Aorta (tissue), 5 donors: ENCODE measurements around the gene PTPN22. TPM values are rescaled to one million over a fixed set of nuclear protein-coding genes. Genes with fewer than 3 reads are reported as not detected.
A peak's percentile ranks its signal among the peaks of the same experiment; 100 is the strongest.

Experiments used
- ATAC-seq: fragments of 200-7000 bp; cut with Tn5 transposase; one replicate; pipeline ENCODE4 v1.9.1; 2022; ENCODE audit warnings: moderate library complexity; ENCODE audit not compliant: low FRiP score
- DNase-seq, 2 donors: peaks; one replicate each; pipeline ENCODE4 v3.0.0-alpha.2; 2020
- H3K27ac ChIP-seq, 2 donors: one replicate each; pipeline ENCODE4 v1.5.1; 2013; ENCODE audit warnings: low read length in 2 of 2, mild to moderate bottlenecking in 2 of 2, moderate library complexity in 2 of 2, control low read depth in 1 of 2, inconsistent platforms in 1 of 2, low read depth in 1 of 2
- H3K27me3 ChIP-seq, 2 donors: one replicate each; pipeline ENCODE4 v1.6.1; 2013; ENCODE audit warnings: control low read depth in 1 of 2, low read length in 1 of 2, mild to moderate bottlenecking in 1 of 2, moderate library complexity in 1 of 2; ENCODE audit not compliant: insufficient read depth in 2 of 2, control insufficient read depth in 1 of 2
- H3K36me3 ChIP-seq, 2 donors: one replicate each; pipeline ENCODE4 v1.6.1; 2013; ENCODE audit warnings: control low read depth in 1 of 2, low read length in 1 of 2, mild to moderate bottlenecking in 1 of 2; ENCODE audit not compliant: insufficient read depth in 2 of 2, control insufficient read depth in 1 of 2
- H3K4me1 ChIP-seq, 2 donors: one replicate each; pipeline ENCODE4 v1.6.1; 2013; ENCODE audit warnings: low read length in 2 of 2, control low read depth in 1 of 2, mild to moderate bottlenecking in 1 of 2, moderate library complexity in 1 of 2; ENCODE audit not compliant: insufficient read depth in 2 of 2, control insufficient read depth in 1 of 2
- H3K4me3 ChIP-seq, 2 donors: one replicate each; pipeline ENCODE4 v1.5.1; 2013; ENCODE audit warnings: low read length in 2 of 2, control low read depth in 1 of 2, mild to moderate bottlenecking in 1 of 2
- H3K9me3 ChIP-seq: one replicate; pipeline ENCODE4 v1.6.1; 2013; ENCODE audit warnings: mild to moderate bottlenecking, low read length; ENCODE audit not compliant: control insufficient read depth
- WGBS, 2 donors: extraction: QIAGEN DNeasy Blood & Tissue Kit; methylation state at CpG; one replicate each; pipeline ENCODE4 v1.1.7; 2013; 5-methylcytosine and 5-hydroxymethylcytosine counted together
- intact Hi-C, 2 donors: fragments of 100-400 bp; cut with DNase I; formaldehyde crosslinking; loops; one replicate each; pipeline versions ENCODE4 v1.14.2 to v1.15.0; 2022
- polyA plus RNA-seq, 2 donors: library from polyadenylated mRNA; stranded (reverse); fragments of 200-250 nt; gene quantifications; one replicate each; pipeline ENCODE4 v1.2.3, GENCODE V29; 2013
- total RNA-seq, 2 donors: library from RNA; stranded (reverse); fragmentation: NEBNext Ultra II Directional; extraction: Animal tissue kit (Norgen Biotek cat#: 25700); gene quantifications; one replicate each; pipeline ENCODE4 v1.2.1, GENCODE V29; 2021
- donor health status: healthy with polysubstance abuse.
- donor health status: Bipolar disorder and iron deficiency.
- donor health status: DM: no; HTN: no; CAD: no.
- donor health status: DM: no; HTN: no; CAD: no.
- donor health status: DM: yes; HTN: yes; CAD: no.

PTPN22 gene
- total and polyA plus RNA-seq, 4 donors = 0.50 to 6.7 (median 2.6) TPM

GRCh38 chr1:113812661-113813135 is 58.8 kb downstream of the PTPN22 start:
- H3K4me3 ChIP-seq = peak overlapping the region; percentile 30 to 61
- ATAC-seq (no peak), DNase-seq (no peak)
- no peaks in the 10 kb centered on the region for H3K36me3 ChIP-seq
- WGBS, 2 donors = 20% methylated on average over 13 of the region's 13 CpGs
- H3K27ac ChIP-seq = peak overlapping the region in 1 of 2 donors; percentile 58
- H3K4me1 ChIP-seq = peaks cover 0 to 1% of the 10 kb centered on the region in 2 donors
- H3K9me3 ChIP-seq = no peaks in the 10 kb centered on the region
- no peaks in the 10 kb centered on the region for H3K27me3 ChIP-seq
- intact Hi-C loops = loop anchor here in 1 of 2 donors (5.0 kb wide), 1 partner anchor 50 kb away; no protein-coding TSS in a partner anchor

- DNase-seq = peak; percentile 99
- 0% methylated on average over 72 to 82 of the region's 82 CpGs for WGBS, 2 donors
- H3K9me3 ChIP-seq = no peaks in the 10 kb centered on the region
- peak within 1 kb of the TSS; percentile 34 to 61 for H3K27ac ChIP-seq
- peak within 1 kb of the TSS; percentile 61 to 84 for H3K4me3 ChIP-seq
- H3K36me3 ChIP-seq = no peaks in the 10 kb centered on the region
- peaks cover 0 to 1% of the 10 kb centered on the region in 2 donors for H3K4me1 ChIP-seq
- no peaks in the 10 kb centered on the region for H3K27me3 ChIP-seq
- ATAC-seq = peak; percentile 99
- intact Hi-C loops = loop anchor here in 1 of 2 donors (5.0 kb wide), 1 partner anchor 50 kb away; no protein-coding TSS in a partner anchor
These were observed 59.4 kb downstream of the PTPN22 start, which contains the start of gene RSBN1 for GRCh38 chr1:113811888-113812660. Gene RSBN1, minus strand, starts transcription at chr1:113812476. Its CDS starts 64 bp downstream, at chr1:113812412.

- DNase-seq (peak; percentile 53 to 88), ATAC-seq (peak; percentile 1)
- Histone ChIP-seq H3K9me3 (no peaks in the 10 kb centered on the region), H3K4me1 (peaks cover 0 to 1% of the 10 kb centered on the region in 2 donors), H3K27me3 (no peaks in the 10 kb centered on the region), H3K36me3 (no peaks in the 10 kb centered on the region), H3K27ac (peak overlapping the region; percentile 34 to 61), H3K4me3 (peak overlapping the region; percentile 31 to 84)
- intact Hi-C loops = loop anchor here in 1 of 2 donors (5.0 kb wide), 1 partner anchor 49 kb away; no protein-coding TSS in a partner anchor
- WGBS, 2 donors = 0% methylated on average over 29 of the region's 29 CpGs
These were observed 60.2 kb downstream of the PTPN22 start for GRCh38 chr1:113811156-113811887.

DNA sequence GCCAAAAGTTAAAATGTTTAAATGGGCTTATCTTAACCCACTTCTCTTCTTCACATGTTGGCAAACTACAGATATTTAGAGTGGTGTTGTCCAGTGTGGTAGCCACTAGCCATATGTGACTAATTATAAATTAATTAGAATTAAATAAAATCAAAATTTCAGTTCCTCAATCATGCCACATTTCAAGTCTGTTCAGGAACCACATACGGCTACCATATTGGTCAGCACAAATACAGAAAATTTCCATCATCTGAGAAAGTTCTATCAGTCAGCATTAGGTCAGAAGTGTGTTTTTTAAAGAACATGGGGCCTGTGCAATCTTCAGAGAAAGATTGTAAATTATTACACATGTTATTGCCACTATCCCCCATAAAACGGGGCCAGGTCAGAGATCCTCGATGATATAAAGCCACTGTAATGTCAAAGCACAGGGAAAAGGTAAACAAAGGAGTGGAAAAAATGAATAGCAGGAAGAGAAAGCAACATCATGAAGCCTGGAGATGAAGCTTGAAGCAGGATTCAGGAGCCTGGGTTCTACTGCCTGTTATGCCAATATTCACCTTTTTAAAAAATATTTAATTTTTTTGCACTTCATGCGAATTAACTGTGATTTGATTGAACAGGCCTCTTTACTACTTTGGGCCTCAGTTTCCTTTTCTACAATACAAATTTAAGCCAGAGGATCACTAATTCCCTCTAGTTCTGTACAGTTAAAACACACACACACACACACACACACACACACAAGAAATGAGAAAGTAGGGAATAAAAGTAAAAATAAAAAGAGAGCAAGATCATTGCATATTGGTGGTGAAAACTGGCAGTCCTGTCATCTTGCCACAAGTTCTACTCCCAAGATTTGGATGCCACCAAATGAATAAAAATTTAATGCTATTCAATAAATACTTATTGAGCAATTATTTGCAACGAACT is 61.6 kb downstream of the PTPN22 start:
- Histone ChIP-seq H3K27ac (no peak overlapping the region), H3K27me3 (no peaks in the 10 kb centered on the region), H3K4me3 (peak overlapping the region; percentile 28 to 84), H3K36me3 (no peaks in the 10 kb centered on the region), H3K4me1 (peaks cover 0 to 1% of the 10 kb centered on the region in 2 donors), H3K9me3 (no peaks in the 10 kb centered on the region)
- intact Hi-C loops = loop anchor here in 1 of 2 donors (5.0 kb wide), 1 partner anchor 48 kb away; no protein-coding TSS in a partner anchor
- 37 to 41% methylated on average over 5 of the region's 5 CpGs for WGBS, 2 donors
- no peak for ATAC-seq
- DNase-seq = no peak

GRCh38 chr1:113808450-113809195 is 62.9 kb downstream of the PTPN22 start:
- no peak overlapping the region for H3K4me3 ChIP-seq
- ATAC-seq = no peak
- H3K4me1 ChIP-seq = peaks cover 1 to 3% of the 10 kb centered on the region in 2 donors

DNA sequence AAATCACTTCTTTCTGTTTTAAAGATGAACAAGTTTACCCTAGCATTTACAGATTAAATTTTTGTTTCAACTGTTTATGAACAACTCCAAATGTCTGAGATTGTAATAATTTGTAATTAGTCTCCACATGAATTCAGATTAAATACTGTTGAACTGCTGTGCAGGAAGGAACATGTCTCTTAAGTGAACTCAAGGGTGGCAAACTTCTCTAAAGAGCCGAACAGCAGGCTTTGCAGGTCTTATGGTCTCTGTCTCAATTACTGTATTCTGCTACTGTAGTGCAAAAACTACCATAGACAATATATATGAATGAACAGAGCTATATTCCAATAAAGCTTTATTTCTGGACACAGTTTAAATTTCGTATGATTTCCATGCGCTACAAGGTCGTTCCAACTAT is 65.9 kb downstream of the PTPN22 start:
- H3K27ac ChIP-seq = no peak overlapping the region
- ATAC-seq = no peak

More at GRCh38 chr1:113808450-113809195, 62.9 kb downstream of the PTPN22 start:
- H3K27me3 ChIP-seq = no peaks in the 10 kb centered on the region
- no peak overlapping the region for H3K27ac ChIP-seq
- DNase-seq = no peak
- H3K36me3 ChIP-seq = no peaks in the 10 kb centered on the region
- 86 to 88% methylated on average over 4 of the region's 4 CpGs for WGBS, 2 donors
- intact Hi-C loops = no loop called here
- no peaks in the 10 kb centered on the region for H3K9me3 ChIP-seq

GRCh38 chr1:113805256-113805531 is 66.3 kb downstream of the PTPN22 start:
- no peaks in the 10 kb centered on the region for H3K27me3 ChIP-seq
- DNase-seq (no peak), ATAC-seq (no peak)
- intact Hi-C loops = no loop called here
- no peak overlapping the region for H3K4me3 ChIP-seq
- H3K36me3 ChIP-seq = no peaks in the 10 kb centered on the region
- H3K4me1 ChIP-seq = peaks cover 1 to 3% of the 10 kb centered on the region in 2 donors
- no peak overlapping the region for H3K27ac ChIP-seq
- H3K9me3 ChIP-seq = no peaks in the 10 kb centered on the region
- WGBS, 2 donors = 95 to 96% methylated on average over 6 of the region's 6 CpGs

More for the DNA sequence above, 65.9 kb downstream of the PTPN22 start:
- H3K4me1 ChIP-seq = peaks cover 1 to 3% of the 10 kb centered on the region in 2 donors
- H3K36me3 ChIP-seq = no peaks in the 10 kb centered on the region
- H3K4me3 ChIP-seq = no peak overlapping the region
- 94 to 95% methylated on average over 4 of the region's 4 CpGs for WGBS, 2 donors
- no peak for DNase-seq
- H3K27me3 ChIP-seq = no peaks in the 10 kb centered on the region
- intact Hi-C loops = no loop called here
- H3K9me3 ChIP-seq = no peaks in the 10 kb centered on the region
